Right forelimb (tissue), 1 donor: ENCODE results near the gene SNX18.

ENCODE experiments used
- DNase-seq: peaks from one replicate; pipeline ENCODE4 v3.0.0-alpha.2; 2018

SNX18 gene

GRCh38 chr5:54586336-54586735, 68.8 kb downstream of the SNX18 start:
- no peak for DNase-seq

GRCh38 chr5:54589786-54590185, 72.2 kb downstream of the SNX18 start:
- no peak for DNase-seq

GRCh38 chr5:54590824-54591223, 73.3 kb downstream of the SNX18 start:
- no peak for DNase-seq

GRCh38 chr5:54593779-54594178, 76.2 kb downstream of the SNX18 start:
- no peak for DNase-seq

- no peak for DNase-seq
These were observed 76.6 kb downstream of the SNX18 start for GRCh38 chr5:54594181-54594580.

- no peak for DNase-seq
These were observed 78.2 kb downstream of the SNX18 start for GRCh38 chr5:54595721-54596120.
